Stomach (tissue), 9 donors: Measurements from ENCODE around the gene CADPS. TPM values are rescaled to one million over a fixed set of nuclear protein-coding genes. Genes with fewer than 3 reads are reported as not detected.

Source experiments
- DNase-seq, 2 donors: peaks; one replicate each; pipeline versions ENCODE4 v3.0.0 to v3.0.0-alpha.2; 2013 to 2019
- H3K27ac ChIP-seq, 5 donors: fragments of 200-600 bp in 4 of 5; sonication (generic) in 4 of 5; one replicate each; pipeline ENCODE4 v1.5.1; 2013 to 2019; ENCODE audit warnings: mild to moderate bottlenecking in 1 of 5, moderate library complexity in 1 of 5
- H3K27me3 ChIP-seq, 3 donors: fragments of 200-600 bp; sonication (generic); one replicate each; pipeline ENCODE4 v1.5.1; 2017 to 2019; ENCODE audit warnings: mixed run types in 1 of 3
- H3K36me3 ChIP-seq, 4 donors: fragments of 200-600 bp; sonication (generic); 1 replicate in 3 of 4; 2 replicates in 1 of 4; pipeline ENCODE4 v1.5.1; 2016 to 2019
- H3K4me1 ChIP-seq, 4 donors: fragments of 200-600 bp; sonication (generic); one replicate each; pipeline ENCODE4 v1.5.1; 2016 to 2019
- H3K4me3 ChIP-seq, 4 donors: fragments of 200-600 bp; sonication (generic) in 3 of 4; one replicate each; pipeline ENCODE4 v1.5.1; 2016 to 2019; ENCODE audit warnings: mild to moderate bottlenecking in 1 of 4
- H3K9me3 ChIP-seq, 4 donors: fragments of 200-600 bp; sonication (generic); one replicate each; pipeline ENCODE4 v1.5.1; 2016 to 2019
- EP300 ChIP-seq: sonication (generic); formaldehyde crosslinking; IDR thresholded peaks from one replicate; pipeline ENCODE4 v1.6.1; 2017; ENCODE audit warnings: antibody characterized with exemption
- POLR2A ChIP-seq, 4 donors: fragments of 450-650 bp; IDR thresholded peaks; one replicate each; pipeline ENCODE4 v1.6.1; 2016; ENCODE audit warnings: antibody characterized with exemption in 4 of 4, control low read depth in 2 of 4, mild to moderate bottlenecking in 1 of 4, moderate library complexity in 1 of 4
- POLR2AphosphoS5 ChIP-seq, 3 donors: sonication (generic); formaldehyde crosslinking; IDR thresholded peaks; one replicate each; pipeline ENCODE4 v1.6.1; 2016; ENCODE audit warnings: antibody characterized with exemption in 3 of 3
- WGBS, 5 donors: extraction: QIAGEN DNeasy Blood & Tissue Kit in 3 of 5; methylation state at CpG; one replicate each; pipeline versions ENCODE4 v1.1.5 to v1.1.7; 2013 to 2018; 5-methylcytosine and 5-hydroxymethylcytosine counted together
- intact Hi-C: fragments of 100-400 bp; cut with DNase I; formaldehyde crosslinking; loops from one replicate; pipeline ENCODE4 v1.15.1; 2023; ENCODE audit warnings: low total_unique reads
- polyA plus RNA-seq, 3 donors: library from polyadenylated mRNA; stranded (reverse); fragments of 200-250 nt; gene quantifications; one replicate each; pipeline ENCODE4 v1.2.3, GENCODE V29; 2013
- total RNA-seq, 5 donors: library from RNA; depleted of rRNA; stranded (reverse); fragments of >200 nt; gene quantifications; one replicate each; pipeline versions ENCODE4 v1.1.0 to v1.2.3, GENCODE V29; 2014 to 2016
- TF ChIP-seq, protein P1 (sequence below), 7 experiments: fragments of 450-650 bp in 4 of 7; fragments of 200-600 bp in 3 of 7; sonication (generic) in 3 of 7; IDR thresholded peaks; one replicate each; pipeline ENCODE4 v1.5.1; 2016 to 2019; ENCODE audit warnings: antibody characterized with exemption in 7 of 7, control low read depth in 2 of 7, mild to moderate bottlenecking in 1 of 7
- donor health status: healthy with polysubstance abuse.
- donor health status: Bipolar disorder and iron deficiency.
- donor health status: healthy.

The CADPS gene
- total and polyA plus RNA-seq, 8 donors: 0.58 to 32.2 (median 3.4) TPM

GRCh38 chr3:62830727-62831322, 44.4 kb downstream of the CADPS start:
- Histone ChIP-seq H3K36me3 (no peaks in the 10 kb centered on the region), H3K27ac (no peak overlapping the region), H3K4me1 (peaks cover 0 to 6% (median 0%) of the 10 kb centered on the region in 4 donors), H3K4me3 (no peak overlapping the region), H3K9me3 (no peaks in the 10 kb centered on the region), H3K27me3 (no peaks in the 10 kb centered on the region)
- no peak for DNase-seq
- WGBS, 5 donors: 26 to 68% (median 59%) methylated on average over 2 of the region's 2 CpGs
- TF ChIP-seq EP300: no peak
- intact Hi-C loops: no loop called here

DNA sequence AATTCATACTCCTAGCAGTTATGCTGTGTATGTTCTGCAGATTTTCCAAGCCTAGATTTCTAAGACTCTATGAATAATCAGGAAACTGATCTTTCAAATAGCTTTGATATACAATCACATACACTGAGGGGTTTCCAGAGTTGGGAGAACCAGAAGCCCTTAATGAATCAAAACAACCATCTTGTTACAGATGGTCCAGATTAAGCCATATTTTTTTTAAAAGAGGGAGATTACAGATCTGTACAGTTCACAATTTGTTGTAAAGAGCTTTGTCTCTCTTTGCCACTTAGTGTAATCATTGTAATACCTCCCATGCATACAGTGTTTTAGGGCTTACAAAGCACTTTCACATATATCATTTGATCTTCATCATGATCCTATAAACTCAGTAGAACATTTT, 47.7 kb downstream of the CADPS start:
- intact Hi-C loops: no loop called here
- H3K4me1 ChIP-seq: no peaks in the 10 kb centered on the region
- no peaks in the 10 kb centered on the region for H3K27me3 ChIP-seq
- DNase-seq: no peak
- TF ChIP-seq POLR2A (IDR thresholded peaks at IDR 0.05) (no peak), EP300 (no peak), POLR2AphosphoS5 (IDR thresholded peaks at IDR 0.05) (no peak)
- TF ChIP-seq, protein P1, sequence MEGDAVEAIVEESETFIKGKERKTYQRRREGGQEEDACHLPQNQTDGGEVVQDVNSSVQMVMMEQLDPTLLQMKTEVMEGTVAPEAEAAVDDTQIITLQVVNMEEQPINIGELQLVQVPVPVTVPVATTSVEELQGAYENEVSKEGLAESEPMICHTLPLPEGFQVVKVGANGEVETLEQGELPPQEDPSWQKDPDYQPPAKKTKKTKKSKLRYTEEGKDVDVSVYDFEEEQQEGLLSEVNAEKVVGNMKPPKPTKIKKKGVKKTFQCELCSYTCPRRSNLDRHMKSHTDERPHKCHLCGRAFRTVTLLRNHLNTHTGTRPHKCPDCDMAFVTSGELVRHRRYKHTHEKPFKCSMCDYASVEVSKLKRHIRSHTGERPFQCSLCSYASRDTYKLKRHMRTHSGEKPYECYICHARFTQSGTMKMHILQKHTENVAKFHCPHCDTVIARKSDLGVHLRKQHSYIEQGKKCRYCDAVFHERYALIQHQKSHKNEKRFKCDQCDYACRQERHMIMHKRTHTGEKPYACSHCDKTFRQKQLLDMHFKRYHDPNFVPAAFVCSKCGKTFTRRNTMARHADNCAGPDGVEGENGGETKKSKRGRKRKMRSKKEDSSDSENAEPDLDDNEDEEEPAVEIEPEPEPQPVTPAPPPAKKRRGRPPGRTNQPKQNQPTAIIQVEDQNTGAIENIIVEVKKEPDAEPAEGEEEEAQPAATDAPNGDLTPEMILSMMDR (IDR thresholded peaks at IDR 0.05): no peak
- H3K27ac ChIP-seq: no peak overlapping the region
- no peaks in the 10 kb centered on the region for H3K36me3 ChIP-seq
- no peak overlapping the region for H3K4me3 ChIP-seq
- no peaks in the 10 kb centered on the region for H3K9me3 ChIP-seq

GRCh38 chr3:62824965-62825592, 50.1 kb downstream of the CADPS start:
- TF ChIP-seq POLR2A (IDR thresholded peaks at IDR 0.05) (no peak), POLR2AphosphoS5 (IDR thresholded peaks at IDR 0.05) (no peak), EP300 (no peak)
- TF ChIP-seq, protein P1 (IDR thresholded peaks at IDR 0.05): no peak
- Histone ChIP-seq H3K36me3 (no peaks in the 10 kb centered on the region), H3K27me3 (no peaks in the 10 kb centered on the region), H3K9me3 (no peaks in the 10 kb centered on the region), H3K27ac (no peak overlapping the region), H3K4me1 (no peaks in the 10 kb centered on the region), H3K4me3 (no peak overlapping the region)
- DNase-seq: no peak
- WGBS, 5 donors: 67 to 75% (median 72%) methylated on average over 6 of the region's 6 CpGs
- intact Hi-C loops: no loop called here

- WGBS, 5 donors: 68 to 74% (median 72%) methylated on average over 6 of the region's 6 CpGs
- no peak overlapping the region for H3K27ac ChIP-seq
- no peaks in the 10 kb centered on the region for H3K9me3 ChIP-seq
- no peak for TF ChIP-seq POLR2A (IDR thresholded peaks at IDR 0.05)
- no peak for TF ChIP-seq POLR2AphosphoS5 (IDR thresholded peaks at IDR 0.05)
- TF ChIP-seq EP300: no peak
- TF ChIP-seq, protein P1 (IDR thresholded peaks at IDR 0.05): no peak
- H3K4me1 ChIP-seq: no peaks in the 10 kb centered on the region
- intact Hi-C loops: no loop called here
- H3K4me3 ChIP-seq: no peak overlapping the region
- H3K27me3 ChIP-seq: no peaks in the 10 kb centered on the region
- H3K36me3 ChIP-seq: no peaks in the 10 kb centered on the region
- no peak for DNase-seq
Observed at GRCh38 chr3:62823461-62824050, 51.7 kb downstream of the CADPS start.

DNA sequence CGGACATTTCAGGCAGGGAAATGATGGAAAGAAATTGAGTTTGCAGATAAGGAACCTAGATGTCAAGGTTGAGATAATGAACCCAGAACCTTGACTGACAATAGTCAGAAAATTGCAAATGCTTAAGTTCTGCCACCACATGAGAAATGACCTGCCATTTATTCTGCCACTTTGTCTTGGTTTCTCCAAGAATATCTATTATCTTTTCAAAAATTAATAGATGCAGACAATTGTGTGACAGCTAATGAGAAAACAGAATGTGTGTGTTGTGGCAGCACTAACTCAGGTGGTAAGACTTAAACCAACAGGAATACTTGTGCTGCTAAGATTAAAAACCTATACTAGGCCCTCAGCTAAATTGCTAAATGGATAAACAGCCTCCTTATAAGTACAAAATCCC, 52.3 kb downstream of the CADPS start:
- H3K9me3 ChIP-seq: no peaks in the 10 kb centered on the region
- no peaks in the 10 kb centered on the region for H3K27me3 ChIP-seq
- WGBS, 5 donors: 83 to 96% (median 89%) methylated on average over 1 of the region's 1 CpG
- DNase-seq: no peak
- H3K4me1 ChIP-seq: no peaks in the 10 kb centered on the region
- H3K27ac ChIP-seq: no peak overlapping the region
- H3K36me3 ChIP-seq: no peaks in the 10 kb centered on the region
- H3K4me3 ChIP-seq: no peak overlapping the region
- TF ChIP-seq POLR2A (IDR thresholded peaks at IDR 0.05) (no peak), POLR2AphosphoS5 (IDR thresholded peaks at IDR 0.05) (no peak), EP300 (no peak)
- TF ChIP-seq, protein P1 (IDR thresholded peaks at IDR 0.05): no peak
- intact Hi-C loops: no loop called here
